ENCODE data around the gene KDM5C.
"Not testable (repeated sequence)": the region's sequence is repeated elsewhere in the genome, so short reads cannot be mapped to it uniquely, and the experiment has no call there.

Gene KDM5C

GRCh38 chrX:53190363-53190960 lies 34.5 kb downstream of the KDM5C start:
- DNase-seq (ENCODE audit: low read depth), result no peak

GRCh38 chrX:53188763-53189162 lies 36.2 kb downstream of the KDM5C start:
- peak; percentile 19 for DNase-seq (ENCODE audit: low read depth)

- no peak for DNase-seq (ENCODE audit: low read depth)
Measured at GRCh38 chrX:53186351-53186750, 38.7 kb downstream of the KDM5C start.

GRCh38 chrX:53184836-53185235 lies 40.2 kb downstream of the KDM5C start:
- DNase-seq (ENCODE audit: low read depth), result no peak

- no peak for DNase-seq (ENCODE audit: low read depth)
Measured at GRCh38 chrX:53171356-53171755, 53.7 kb downstream of the KDM5C start.

- no peak for DNase-seq (ENCODE audit: low read depth)
Measured at GRCh38 chrX:53166103-53166502, 58.9 kb downstream of the KDM5C start.

GRCh38 chrX:53164566-53164965 lies 60.4 kb downstream of the KDM5C start:
- DNase-seq (ENCODE audit: low read depth), result not testable (repeated sequence)

GRCh38 chrX:53163436-53163835 lies 61.6 kb downstream of the KDM5C start:
- no peak for DNase-seq (ENCODE audit: low read depth)

GRCh38 chrX:53160297-53160983 lies 64.6 kb downstream of the KDM5C start:
- no peak for DNase-seq (ENCODE audit: low read depth)

GRCh38 chrX:53159184-53159583 lies 65.8 kb downstream of the KDM5C start:
- no peak for DNase-seq (ENCODE audit: low read depth)

GRCh38 chrX:53156207-53156596 lies 68.8 kb downstream of the KDM5C start:
- DNase-seq (ENCODE audit: low read depth), result no peak

GRCh38 chrX:53155512-53156206 lies 69.3 kb downstream of the KDM5C start:
- no peak for DNase-seq (ENCODE audit: low read depth)

- no peak for DNase-seq (ENCODE audit: low read depth)
Measured at GRCh38 chrX:53153581-53153980, 71.4 kb downstream of the KDM5C start.

Measured in stimulated activated CD8-positive, alpha-beta memory T cell treated with anti-CD3 and anti-CD28 coated beads, Interleukin-4, amount 100 ng/mL, for 24 hours (primary cell).